B cell (primary cell): ENCODE measurements around the gene CDIP1. TPM values are rescaled to one million over a fixed set of nuclear protein-coding genes. Genes with fewer than 3 reads are reported as not detected.

Experiments
- ATAC-seq: fragments of 200-7000 bp; cut with Tn5 transposase; one replicate; pipeline ENCODE4 v1.10.0; 2021; ENCODE audit warnings: low read depth, mild to moderate bottlenecking, moderate number of reproducible peaks, moderate library complexity
- CTCF ChIA-PET: fragments of 350-600 bp; sonication (Branson Sonifier 250); formaldehyde crosslinking; loops from one replicate; lab custom pipeline; 2021; ENCODE audit warnings: antibody characterized with exemption, inconsistent platforms; lab: Charles Lee
- POLR2A ChIA-PET: fragments of 350-600 bp; sonication (Branson Sonifier 250); formaldehyde crosslinking; loops from one replicate; lab custom pipeline; 2021; ENCODE audit warnings: antibody characterized with exemption; lab: Charles Lee
- DNase-seq: peaks from one replicate; pipeline ENCODE4 v3.0.0; 2013
- H2AFZ ChIP-seq: 2 replicates; pipeline ENCODE4 v1.6.1; 2012; ENCODE audit warnings: mild to moderate bottlenecking, low read depth, low read length; ENCODE audit not compliant: insufficient read depth, poor library complexity, severe bottlenecking
- H3K27ac ChIP-seq, 2 donors: 1 replicate in 1 of 2; 2 replicates in 1 of 2; pipeline ENCODE4 v1.5.1; 2012 to 2013; ENCODE audit warnings: low read length in 2 of 2, mild to moderate bottlenecking in 2 of 2, moderate library complexity in 1 of 2
- H3K27me3 ChIP-seq, 4 experiments: fragments of 200-600 bp in 1 of 4; sonication (generic) in 1 of 4; replicated peaks in 1 of 4; 1 replicate in 2 of 4; 2 replicates in 2 of 4; pipeline versions ENCODE4 v1.6.1 to v1.7.0; 2013 to 2016; ENCODE audit warnings: low read length in 3 of 4, mild to moderate bottlenecking in 2 of 4, mixed read lengths in 1 of 4, moderate library complexity in 1 of 4; ENCODE audit not compliant: insufficient read depth in 4 of 4, control insufficient read depth in 3 of 4; ENCODE audit errors: control extremely low read depth in 1 of 4
- H3K36me3 ChIP-seq, 2 experiments: replicated peaks in 1 of 2; 1 replicate in 1 of 2; 2 replicates in 1 of 2; pipeline versions ENCODE4 v1.6.1 to v1.7.1; 2013; ENCODE audit warnings: low read length in 1 of 2; ENCODE audit not compliant: insufficient read depth in 2 of 2, control insufficient read depth in 1 of 2; ENCODE audit errors: control extremely low read depth in 1 of 2, extremely low read depth in 1 of 2
- H3K4me1 ChIP-seq, 2 donors: fragments of 200-600 bp in 1 of 2; sonication (generic) in 1 of 2; 1 replicate in 1 of 2; 2 replicates in 1 of 2; pipeline versions ENCODE4 v1.5.1 to v1.6.1; 2013 to 2017; ENCODE audit warnings: low read length in 2 of 2; ENCODE audit not compliant: control insufficient read depth in 2 of 2, insufficient read depth in 2 of 2
- H3K4me2 ChIP-seq: replicated peaks from 2 replicates; pipeline ENCODE3; 2012; ENCODE audit warnings: mild to moderate bottlenecking, low read depth, low read length; ENCODE audit not compliant: poor library complexity, severe bottlenecking
- H3K4me3 ChIP-seq, 5 experiments: fragments of 200-600 bp in 1 of 5; sonication (generic) in 1 of 5; 1 replicate in 3 of 5; 2 replicates in 2 of 5; pipeline versions ENCODE4 v1.5.1 to v1.7.0; 2011 to 2016; ENCODE audit warnings: low read length in 4 of 5, mild to moderate bottlenecking in 4 of 5, low read depth in 2 of 5, control low read depth in 1 of 5, moderate library complexity in 1 of 5; ENCODE audit not compliant: insufficient read depth in 1 of 5; ENCODE audit errors: control extremely low read depth in 1 of 5, extremely low read depth in 1 of 5
- H3K79me2 ChIP-seq: fragments of 200-600 bp; sonication (generic); one replicate; pipeline ENCODE4 v1.6.0; 2016; ENCODE audit warnings: low read length; ENCODE audit not compliant: control insufficient read depth, insufficient read depth
- H3K9ac ChIP-seq: fragments of 200-600 bp; sonication (generic); 2 replicates; pipeline ENCODE4 v1.6.1; 2017; ENCODE audit warnings: mild to moderate bottlenecking, low read length, moderate library complexity
- H3K9me3 ChIP-seq, 3 donors: one replicate each; pipeline versions ENCODE4 v1.6.1 to v1.7.1; 2013; ENCODE audit warnings: low read length in 2 of 3; ENCODE audit not compliant: control insufficient read depth in 2 of 3, insufficient read depth in 1 of 3; ENCODE audit errors: control extremely low read depth in 1 of 3
- H4K20me1 ChIP-seq: 2 replicates; pipeline ENCODE4 v1.6.0; 2012; ENCODE audit warnings: mild to moderate bottlenecking, low read length; ENCODE audit not compliant: insufficient read depth, control insufficient read depth, poor library complexity, severe bottlenecking
- H3K27ac Mint-ChIP-seq: one replicate; pipeline ENCODE4 v1.8.0; 2021; ENCODE audit warnings: mixed read lengths
- H3K27me3 Mint-ChIP-seq: one replicate; pipeline ENCODE4 v1.8.0; 2021; ENCODE audit warnings: mixed read lengths
- H3K4me1 Mint-ChIP-seq: one replicate; pipeline ENCODE4 v1.8.0; 2021; ENCODE audit warnings: mixed read lengths
- H3K4me3 Mint-ChIP-seq: one replicate; pipeline ENCODE4 v1.8.0; 2021; ENCODE audit warnings: mixed read lengths
- H3K9me3 Mint-ChIP-seq: one replicate; pipeline ENCODE4 v1.8.0; 2022; ENCODE audit warnings: mixed read lengths; ENCODE audit not compliant: insufficient read depth
- CTCF ChIP-seq: fragments of 200-600 bp; IDR thresholded peaks from one replicate; pipeline ENCODE4 v1.8.0; 2022; ENCODE audit warnings: antibody characterized with exemption, mild to moderate bottlenecking
- EZH2 ChIP-seq: IDR thresholded peaks from 2 replicates; pipeline ENCODE4 v1.6.1; 2012; ENCODE audit warnings: borderline replicate concordance, low read depth, mild to moderate bottlenecking, moderate library complexity, low read length; ENCODE audit not compliant: insufficient read depth, poor library complexity, severe bottlenecking
- WGBS: methylation state at CpG from one replicate; pipeline ENCODE4 v1.1.5; 2013; ENCODE audit warnings: missing lambda C conversion rate; ENCODE audit not compliant: insufficient coverage; 5-methylcytosine and 5-hydroxymethylcytosine counted together
- intact Hi-C: fragments of 100-400 bp; cut with micrococcal nuclease; formaldehyde crosslinking; loops from one replicate; pipeline ENCODE4 v1.10.0; 2022
- polyA plus RNA-seq: library from polyadenylated mRNA; depleted of rRNA; stranded (reverse); fragments of >200 nt; gene quantifications from 2 replicates; pipeline ENCODE4 v1.2.3, GENCODE V29; 2012
- total RNA-seq, 2 donors: library from RNA; stranded (reverse); fragments of 120-200 nt in 1 of 2; gene quantifications; 1 replicate in 1 of 2; 2 replicates in 1 of 2; pipeline versions ENCODE4 v1.2.3 to v1.2.4, GENCODE V29; 2013 to 2022

CDIP1 gene
- total and polyA plus RNA-seq, 2 donors (not counting 1 experiment from before 2014, with no cell fraction given), result 12.8 to 20.3 TPM

GRCh38 chr16:4465977-4466779, 72.4 kb downstream of the CDIP1 start:
- no peak overlapping the region for H3K4me3 Mint-ChIP-seq
- H3K9ac ChIP-seq, result no peak overlapping the region
- DNase-seq, result no peak
- H3K27ac Mint-ChIP-seq, result no peak overlapping the region
- H3K9me3 ChIP-seq, result no peaks in the 10 kb centered on the region
- H3K36me3 ChIP-seq, result peaks cover 0 to 20% of the 10 kb centered on the region in 2 experiments
- no peak for TF ChIP-seq CTCF
- no peak for TF ChIP-seq EZH2
- no peak overlapping the region for H3K27ac ChIP-seq
- H3K4me3 ChIP-seq, result no peak overlapping the region
- H4K20me1 ChIP-seq, result no peaks in the 10 kb centered on the region
- intact Hi-C loops, result no loop called here
- H2AFZ ChIP-seq, result no peak overlapping the region
- ChIA-PET CTCF (interaction anchor here (1.1 to 1.2 kb wide), 2 partner anchors 10 to 158 kb away, joined by 4 read pairs; partner anchors contain the start of gene HMOX2), POLR2A (interaction anchor here (0.7 kb wide), 1 partner anchor 15 kb away, joined by 4 read pairs; no protein-coding TSS in a partner anchor)
- WGBS, result 96% methylated on average over 30 of the region's 32 CpGs
- no peaks in the 10 kb centered on the region for H3K79me2 ChIP-seq
- no peaks in the 10 kb centered on the region for H3K9me3 Mint-ChIP-seq
- no peaks in the 10 kb centered on the region for H3K27me3 ChIP-seq
- ATAC-seq, result no peak
- H3K4me1 Mint-ChIP-seq, result no peaks in the 10 kb centered on the region
- H3K4me2 ChIP-seq, result no peak overlapping the region
- H3K27me3 Mint-ChIP-seq, result no peaks in the 10 kb centered on the region
- no peaks in the 10 kb centered on the region for H3K4me1 ChIP-seq

GRCh38 chr16:4463522-4464163, 74.9 kb downstream of the CDIP1 start:
- H3K27me3 Mint-ChIP-seq, result no peaks in the 10 kb centered on the region
- no peaks in the 10 kb centered on the region for H3K4me1 ChIP-seq
- no peaks in the 10 kb centered on the region for H3K27me3 ChIP-seq
- H4K20me1 ChIP-seq, result no peaks in the 10 kb centered on the region
- H3K4me3 ChIP-seq, result no peak overlapping the region
- no peaks in the 10 kb centered on the region for H3K4me1 Mint-ChIP-seq
- TF ChIP-seq CTCF (no peak), EZH2 (no peak)
- no peak overlapping the region for H2AFZ ChIP-seq
- H3K36me3 ChIP-seq, result peaks cover 0 to 18% of the 10 kb centered on the region in 2 experiments
- no peaks in the 10 kb centered on the region for H3K9me3 ChIP-seq
- H3K27ac Mint-ChIP-seq, result no peak overlapping the region
- intact Hi-C loops, result no loop called here
- no peak overlapping the region for H3K27ac ChIP-seq
- ChIA-PET POLR2A (no interaction called here), CTCF (no interaction called here)
- H3K4me2 ChIP-seq, result no peak overlapping the region
- no peak for DNase-seq
- WGBS, result 94% methylated on average over 22 of the region's 22 CpGs
- H3K9ac ChIP-seq, result no peak overlapping the region
- no peak for ATAC-seq
- H3K9me3 Mint-ChIP-seq, result no peaks in the 10 kb centered on the region
- H3K4me3 Mint-ChIP-seq, result no peak overlapping the region
- no peaks in the 10 kb centered on the region for H3K79me2 ChIP-seq
